ENCODE measurements around the gene SLC7A1.

DNA sequence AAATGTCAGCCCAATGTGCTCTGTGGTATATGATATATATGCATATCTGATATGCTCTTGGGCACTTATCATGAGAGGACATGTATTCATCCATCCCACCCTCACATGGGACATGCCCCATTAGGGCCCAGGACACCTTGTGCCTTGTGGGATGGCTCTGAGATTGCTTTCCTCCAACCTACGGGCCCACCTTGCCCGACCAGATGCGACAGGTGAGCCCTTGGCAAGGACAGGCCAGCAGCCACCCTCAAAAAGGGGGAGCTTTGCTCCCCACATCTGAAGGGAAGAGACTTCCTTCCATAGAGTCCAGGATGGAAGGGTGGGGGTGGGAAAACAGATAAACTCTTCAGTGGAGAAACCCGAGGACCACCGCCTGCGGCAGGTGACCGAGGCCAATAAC, 58.6 kb downstream of the SLC7A1 start:
- TF ChIP-seq, protein P1, sequence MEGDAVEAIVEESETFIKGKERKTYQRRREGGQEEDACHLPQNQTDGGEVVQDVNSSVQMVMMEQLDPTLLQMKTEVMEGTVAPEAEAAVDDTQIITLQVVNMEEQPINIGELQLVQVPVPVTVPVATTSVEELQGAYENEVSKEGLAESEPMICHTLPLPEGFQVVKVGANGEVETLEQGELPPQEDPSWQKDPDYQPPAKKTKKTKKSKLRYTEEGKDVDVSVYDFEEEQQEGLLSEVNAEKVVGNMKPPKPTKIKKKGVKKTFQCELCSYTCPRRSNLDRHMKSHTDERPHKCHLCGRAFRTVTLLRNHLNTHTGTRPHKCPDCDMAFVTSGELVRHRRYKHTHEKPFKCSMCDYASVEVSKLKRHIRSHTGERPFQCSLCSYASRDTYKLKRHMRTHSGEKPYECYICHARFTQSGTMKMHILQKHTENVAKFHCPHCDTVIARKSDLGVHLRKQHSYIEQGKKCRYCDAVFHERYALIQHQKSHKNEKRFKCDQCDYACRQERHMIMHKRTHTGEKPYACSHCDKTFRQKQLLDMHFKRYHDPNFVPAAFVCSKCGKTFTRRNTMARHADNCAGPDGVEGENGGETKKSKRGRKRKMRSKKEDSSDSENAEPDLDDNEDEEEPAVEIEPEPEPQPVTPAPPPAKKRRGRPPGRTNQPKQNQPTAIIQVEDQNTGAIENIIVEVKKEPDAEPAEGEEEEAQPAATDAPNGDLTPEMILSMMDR (conservative IDR thresholded peaks at IDR 0.05 in 1 of 2, IDR thresholded peaks at IDR 0.05 in 1 of 2; ENCODE audit: low read depth in 1 of 2, low read length in 2 of 2) = no peak
- TF ChIP-seq EZH2 (IDR thresholded peaks at IDR 0.05; ENCODE audit: low read length, missing control alignments) = no peak

All from fibroblast of lung (primary cell).